Measurements from ENCODE around the gene KNCN.

KNCN gene

DNA sequence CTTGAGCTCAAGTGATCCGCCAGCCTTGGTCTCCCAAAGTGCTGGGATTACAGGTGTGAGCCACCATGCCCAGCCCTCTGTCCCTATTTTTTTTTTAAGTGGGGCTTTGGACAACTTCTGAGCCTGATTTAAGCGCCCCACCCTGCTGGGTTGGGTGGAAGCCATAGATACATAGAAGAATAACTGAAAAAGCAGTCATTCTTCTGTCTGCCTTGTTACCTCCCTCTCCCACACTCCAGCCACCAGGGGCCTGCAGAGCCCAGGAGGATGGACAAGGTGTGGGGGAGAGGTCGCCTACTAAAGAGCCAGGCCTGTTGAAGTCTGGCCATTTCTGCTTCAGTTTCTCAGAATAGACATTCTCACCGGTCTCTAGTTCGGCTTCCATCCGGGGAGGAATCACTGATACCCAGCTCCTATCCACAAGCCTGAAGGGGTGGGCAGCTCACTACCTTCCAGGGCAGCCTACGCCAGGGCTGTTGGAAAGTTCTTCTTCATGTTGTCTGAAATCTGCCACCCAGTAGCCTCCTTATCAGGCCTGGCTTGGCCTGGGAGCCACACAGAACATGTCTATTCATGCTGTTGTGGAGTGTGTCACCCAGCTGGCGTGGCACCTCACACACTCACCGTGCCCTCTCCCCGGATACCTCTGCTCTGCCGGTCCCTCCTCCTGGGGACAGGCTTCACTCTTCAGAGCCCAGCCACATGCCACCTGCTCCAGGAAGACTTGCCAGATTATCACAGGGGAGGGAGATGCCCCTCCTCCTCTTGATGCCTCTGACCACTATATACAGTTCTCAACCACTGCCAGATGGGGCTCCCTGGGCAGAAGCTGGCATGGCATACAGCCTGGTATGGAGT, 27.7 kb downstream of the KNCN start:
- no peaks in the 10 kb centered on the region for H4K20me1 ChIP-seq (ENCODE audit: insufficient read depth, low read length)
- TF ChIP-seq EZH2phosphoT487 (IDR thresholded peaks at IDR 0.05; ENCODE audit: low read depth): no peak
- TF ChIP-seq, protein P1, sequence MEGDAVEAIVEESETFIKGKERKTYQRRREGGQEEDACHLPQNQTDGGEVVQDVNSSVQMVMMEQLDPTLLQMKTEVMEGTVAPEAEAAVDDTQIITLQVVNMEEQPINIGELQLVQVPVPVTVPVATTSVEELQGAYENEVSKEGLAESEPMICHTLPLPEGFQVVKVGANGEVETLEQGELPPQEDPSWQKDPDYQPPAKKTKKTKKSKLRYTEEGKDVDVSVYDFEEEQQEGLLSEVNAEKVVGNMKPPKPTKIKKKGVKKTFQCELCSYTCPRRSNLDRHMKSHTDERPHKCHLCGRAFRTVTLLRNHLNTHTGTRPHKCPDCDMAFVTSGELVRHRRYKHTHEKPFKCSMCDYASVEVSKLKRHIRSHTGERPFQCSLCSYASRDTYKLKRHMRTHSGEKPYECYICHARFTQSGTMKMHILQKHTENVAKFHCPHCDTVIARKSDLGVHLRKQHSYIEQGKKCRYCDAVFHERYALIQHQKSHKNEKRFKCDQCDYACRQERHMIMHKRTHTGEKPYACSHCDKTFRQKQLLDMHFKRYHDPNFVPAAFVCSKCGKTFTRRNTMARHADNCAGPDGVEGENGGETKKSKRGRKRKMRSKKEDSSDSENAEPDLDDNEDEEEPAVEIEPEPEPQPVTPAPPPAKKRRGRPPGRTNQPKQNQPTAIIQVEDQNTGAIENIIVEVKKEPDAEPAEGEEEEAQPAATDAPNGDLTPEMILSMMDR (IDR thresholded peaks at IDR 0.05; ENCODE audit: low read depth, low read length): no peak
- no peaks in the 10 kb centered on the region for H3K9me3 ChIP-seq (ENCODE audit: insufficient read depth, low read length)
- no peak overlapping the region for H3K9ac ChIP-seq (ENCODE audit: low read length)
- H3K4me2 ChIP-seq (ENCODE audit: low read length): no peak overlapping the region
- no peaks in the 10 kb centered on the region for H3K79me2 ChIP-seq (ENCODE audit: low read length)
- no peak overlapping the region for H3K27ac ChIP-seq (ENCODE audit: low read length)
- peaks cover 24% of the 10 kb centered on the region for H3K4me1 ChIP-seq (ENCODE audit: low read length)
- H3K4me3 ChIP-seq (ENCODE audit: low read length): no peak overlapping the region
- peaks cover 16% of the 10 kb centered on the region for H3K27me3 ChIP-seq (ENCODE audit: low read depth, low read length)
- H3K36me3 ChIP-seq (replicated peaks; ENCODE audit: low read depth, low read length): no peaks in the 10 kb centered on the region
- H2AFZ ChIP-seq (ENCODE audit: low read depth, low read length): no peak overlapping the region

DNA sequence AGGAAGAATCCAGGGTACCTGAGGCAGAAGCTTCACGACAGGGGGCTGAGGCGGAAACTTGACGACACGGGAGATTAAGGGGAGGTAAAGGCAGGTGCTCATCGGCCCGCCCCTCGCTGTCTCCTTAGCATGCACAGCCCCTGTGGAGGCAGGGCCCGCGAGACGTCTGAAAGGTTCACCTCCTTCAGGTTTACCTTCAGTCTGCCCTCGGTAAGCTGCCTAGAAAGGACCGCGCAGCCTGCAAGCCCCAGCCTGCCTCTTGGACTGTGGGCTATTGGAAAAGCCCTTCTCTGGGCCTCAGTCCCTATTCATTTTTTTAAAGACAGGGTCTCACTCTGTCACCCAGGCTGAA, 28.5 kb downstream of the KNCN start:
- Histone ChIP-seq H3K4me1 (ENCODE audit: low read length) (peaks cover 18% of the 10 kb centered on the region), H4K20me1 (ENCODE audit: insufficient read depth, low read length) (no peaks in the 10 kb centered on the region), H3K4me2 (ENCODE audit: low read length) (no peak overlapping the region), H3K4me3 (ENCODE audit: low read length) (no peak overlapping the region), H3K9me3 (ENCODE audit: insufficient read depth, low read length) (no peaks in the 10 kb centered on the region), H2AFZ (ENCODE audit: low read depth, low read length) (no peak overlapping the region), H3K79me2 (ENCODE audit: low read length) (no peaks in the 10 kb centered on the region), H3K27me3 (ENCODE audit: low read depth, low read length) (peaks cover 11% of the 10 kb centered on the region), H3K27ac (ENCODE audit: low read length) (no peak overlapping the region), H3K36me3 (replicated peaks; ENCODE audit: low read depth, low read length) (no peaks in the 10 kb centered on the region), H3K9ac (ENCODE audit: low read length) (no peak overlapping the region)
- TF ChIP-seq, protein P1 (IDR thresholded peaks at IDR 0.05; ENCODE audit: low read depth, low read length): no peak
- no peak for TF ChIP-seq EZH2phosphoT487 (IDR thresholded peaks at IDR 0.05; ENCODE audit: low read depth)

DNA sequence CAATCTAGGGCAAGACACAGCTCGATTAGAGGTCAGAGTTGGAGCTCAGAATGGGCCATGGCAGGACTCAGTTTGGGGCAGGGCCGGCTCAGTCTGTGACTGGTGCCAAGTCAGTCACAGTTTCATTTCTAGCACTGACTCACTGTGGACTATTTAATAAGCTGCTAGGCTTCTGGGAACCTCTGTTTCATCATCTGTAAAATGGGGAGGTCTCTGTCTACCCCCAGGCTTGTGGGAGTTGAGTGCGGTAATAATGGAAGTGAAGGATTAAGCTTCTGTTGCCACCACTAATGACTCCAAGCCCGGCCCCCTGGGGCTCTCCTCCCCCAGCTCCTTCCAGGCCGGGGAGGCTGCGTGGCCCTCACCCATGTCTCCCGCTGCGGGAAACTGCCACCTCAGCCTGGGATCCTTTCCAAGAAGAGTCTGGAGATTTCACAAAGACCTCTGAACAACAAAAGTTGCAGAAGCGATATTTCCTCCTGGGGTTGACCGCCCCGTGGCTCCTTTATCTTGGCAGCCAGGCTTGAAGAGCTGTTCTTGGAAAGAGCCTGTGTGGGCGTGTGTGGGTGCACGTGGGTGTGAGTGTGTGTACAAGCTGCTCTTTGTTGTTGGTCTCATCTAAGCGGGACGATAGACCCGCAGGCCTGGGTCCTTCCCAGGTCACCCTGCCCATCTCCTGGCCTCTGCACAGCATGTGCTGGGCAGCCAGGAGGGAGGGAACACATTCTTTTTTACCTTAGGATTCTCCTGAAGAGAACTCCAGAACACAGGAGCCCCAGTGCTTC, 29.1 kb downstream of the KNCN start:
- no peaks in the 10 kb centered on the region for H3K36me3 ChIP-seq (replicated peaks; ENCODE audit: low read depth, low read length)
- no peaks in the 10 kb centered on the region for H4K20me1 ChIP-seq (ENCODE audit: insufficient read depth, low read length)
- no peaks in the 10 kb centered on the region for H3K9me3 ChIP-seq (ENCODE audit: insufficient read depth, low read length)
- H3K4me1 ChIP-seq (ENCODE audit: low read length): peaks cover 18% of the 10 kb centered on the region
- H3K9ac ChIP-seq (ENCODE audit: low read length): peak overlapping the region; percentile 13; the same call in 1 of the 2 replicates
- no peak overlapping the region for H3K27ac ChIP-seq (ENCODE audit: low read length)
- H3K4me3 ChIP-seq (ENCODE audit: low read length): no peak overlapping the region
- TF ChIP-seq, protein P1 (IDR thresholded peaks at IDR 0.05; ENCODE audit: low read depth, low read length): no peak
- TF ChIP-seq EZH2phosphoT487 (IDR thresholded peaks at IDR 0.05; ENCODE audit: low read depth): no peak
- H3K4me2 ChIP-seq (ENCODE audit: low read length): peak overlapping the region; percentile 55
- no peaks in the 10 kb centered on the region for H3K79me2 ChIP-seq (ENCODE audit: low read length)
- peaks cover 11% of the 10 kb centered on the region for H3K27me3 ChIP-seq (ENCODE audit: low read depth, low read length)
- 0 out of 2 replicates have a peak overlapping the region, but pooled peaks have one; percentile 57 for H2AFZ ChIP-seq (ENCODE audit: low read depth, low read length)

DNA sequence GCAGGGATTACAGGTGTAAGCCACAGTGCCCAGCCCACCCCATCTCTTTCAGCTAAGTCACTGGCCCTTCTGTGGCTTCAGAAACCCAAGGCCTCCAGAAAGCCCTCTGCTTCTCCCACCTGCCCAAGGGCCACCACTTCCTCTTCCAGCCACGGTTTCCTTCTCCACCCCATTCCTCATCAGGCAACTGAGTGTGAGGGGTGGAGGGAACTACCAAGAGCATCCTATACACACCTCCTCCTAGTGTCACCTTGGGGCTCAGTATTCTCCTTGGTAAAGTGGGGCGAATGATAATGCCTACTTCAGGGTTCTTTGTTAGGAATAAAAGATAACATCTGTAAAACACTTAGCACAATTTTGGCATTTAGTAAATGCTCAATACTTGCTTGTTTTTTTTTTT, 30.0 kb downstream of the KNCN start:
- Histone ChIP-seq H2AFZ (ENCODE audit: low read depth, low read length) (no peak overlapping the region), H3K36me3 (replicated peaks; ENCODE audit: low read depth, low read length) (no peaks in the 10 kb centered on the region), H3K79me2 (ENCODE audit: low read length) (no peaks in the 10 kb centered on the region), H3K4me2 (ENCODE audit: low read length) (no peak overlapping the region), H3K27ac (ENCODE audit: low read length) (no peak overlapping the region), H4K20me1 (ENCODE audit: insufficient read depth, low read length) (no peaks in the 10 kb centered on the region), H3K9me3 (ENCODE audit: insufficient read depth, low read length) (no peaks in the 10 kb centered on the region), H3K4me1 (ENCODE audit: low read length) (peaks cover 18% of the 10 kb centered on the region), H3K4me3 (ENCODE audit: low read length) (no peak overlapping the region), H3K9ac (ENCODE audit: low read length) (no peak overlapping the region), H3K27me3 (ENCODE audit: low read depth, low read length) (peaks cover 11% of the 10 kb centered on the region)
- no peak for TF ChIP-seq EZH2phosphoT487 (IDR thresholded peaks at IDR 0.05; ENCODE audit: low read depth)
- TF ChIP-seq, protein P1 (IDR thresholded peaks at IDR 0.05; ENCODE audit: low read depth, low read length): no peak
